HepG2 (cell line): Measurements from ENCODE around the gene E2F3. TPM values are rescaled to one million over a fixed set of nuclear protein-coding genes. Genes with fewer than 3 reads are reported as not detected.

ENCODE experiments used
- ATAC-seq: fragments of 200-7000 bp; cut with Tn5 transposase; 3 replicates; pipeline ENCODE4 v1.9.1; 2020; ENCODE audit warnings: mild to moderate bottlenecking, moderate library complexity
- BruUV-seq: library from RNA; stranded (reverse); fragments of 400-500 nt; replicated peaks from 2 replicates; lab custom pipeline; 2021; lab: Mats Ljungman, UMichigan
- CTCF ChIA-PET: fragments of 300-600 bp; formaldehyde crosslinking; extraction: SDS; loops from one replicate; lab custom pipeline; 2021; ENCODE audit warnings: low total read pairs, inconsistent platforms, low intra/inter-chr PET ratio; lab: Yijun Ruan, JAX
- POLR2A ChIA-PET: fragments of 350-600 bp; sonication (Branson Sonifier 250); formaldehyde crosslinking; loops from one replicate; lab custom pipeline; 2020; ENCODE audit warnings: antibody characterized with exemption, inconsistent platforms; lab: Yijun Ruan, JAX
- DNase-seq: peaks from one replicate; pipeline ENCODE4 v3.0.0-alpha.2; 2015; ENCODE audit warnings: low spot score
- FAIRE-seq: peaks from 3 replicates; lab custom pipeline; 2011; peaks lifted over from hg19 to GRCh38; lab: Jason Lieb, UNC
- H2AFZ ChIP-seq: one replicate; pipeline ENCODE4 v1.6.1; 2011; ENCODE audit warnings: low read length, inconsistent platforms
- H3K27ac ChIP-seq: fragments of 300-600 bp; 3 replicates; pipeline ENCODE4 v1.8.0; 2011; ENCODE audit warnings: mixed run types, mild to moderate bottlenecking, mixed read lengths, low read length, inconsistent platforms; ENCODE audit not compliant: insufficient read depth; ENCODE audit errors: extremely low read length
- H3K27me3 ChIP-seq, 2 experiments: fragments of 200-600 bp in 1 of 2; 2 replicates in 1 of 2; 3 replicates in 1 of 2; pipeline versions ENCODE4 v1.6.0 to v1.8.0; 2011; ENCODE audit warnings: low read length in 2 of 2, mild to moderate bottlenecking in 2 of 2, moderate library complexity in 2 of 2, inconsistent platforms in 1 of 2; ENCODE audit not compliant: insufficient read depth in 2 of 2, control insufficient read depth in 1 of 2
- H3K36me3 ChIP-seq, 2 experiments: fragments of 200-600 bp in 1 of 2; replicated peaks in 1 of 2; 2 replicates in 1 of 2; 3 replicates in 1 of 2; pipeline versions ENCODE4 v1.5.1 to v1.8.0; 2011; ENCODE audit warnings: low read length in 2 of 2, inconsistent platforms in 1 of 2; ENCODE audit not compliant: insufficient read depth in 2 of 2, control insufficient read depth in 1 of 2
- H3K4me1 ChIP-seq: 2 replicates; pipeline ENCODE4 v1.5.1; 2012; ENCODE audit warnings: low read length, inconsistent platforms; ENCODE audit not compliant: insufficient read depth
- H3K4me2 ChIP-seq: 2 replicates; pipeline ENCODE4 v1.6.0; 2011; ENCODE audit warnings: low read depth, low read length, inconsistent platforms
- H3K4me3 ChIP-seq, 3 experiments: fragments of 200-600 bp in 1 of 3; sonication (generic), shearing (Covaris generic) in 1 of 3; replicated peaks in 1 of 3; 2 replicates each; pipeline ENCODE4 v1.5.1; 2011 to 2016; ENCODE audit warnings: low read length in 3 of 3, inconsistent platforms in 2 of 3, low read depth in 2 of 3, mild to moderate bottlenecking in 2 of 3, control low read depth in 1 of 3, mixed read lengths in 1 of 3; ENCODE audit not compliant: insufficient read depth in 1 of 3
- H3K79me2 ChIP-seq: one replicate; pipeline ENCODE4 v1.6.1; 2011; ENCODE audit warnings: low read length, inconsistent platforms; ENCODE audit not compliant: insufficient read depth
- H3K9ac ChIP-seq: 2 replicates; pipeline ENCODE4 v1.6.0; 2011; ENCODE audit warnings: mild to moderate bottlenecking, low read depth, low read length, inconsistent platforms; ENCODE audit not compliant: insufficient read depth
- H3K9me3 ChIP-seq: 2 replicates; pipeline ENCODE4 v1.5.1; 2012; ENCODE audit warnings: mild to moderate bottlenecking, low read length
- H4K20me1 ChIP-seq: 2 replicates; pipeline ENCODE4 v1.6.0; 2011; ENCODE audit warnings: inconsistent platforms, mild to moderate bottlenecking, low read length, moderate library complexity; ENCODE audit not compliant: insufficient read depth
- ELF1 ChIP-seq: sonication (generic); formaldehyde crosslinking; IDR thresholded peaks from 2 replicates; pipeline ENCODE4 v1.4.0; 2020; ENCODE audit warnings: missing genetic modification reagents
- KDM5B ChIP-seq: sonication (generic); formaldehyde crosslinking; IDR thresholded peaks from 2 replicates; pipeline ENCODE4 v1.4.0; 2020; ENCODE audit warnings: missing genetic modification reagents, mild to moderate bottlenecking, borderline replicate concordance
- MLLT10 ChIP-seq: sonication (generic); formaldehyde crosslinking; IDR thresholded peaks from 2 replicates; pipeline ENCODE4 v1.4.0; 2020; ENCODE audit warnings: missing genetic modification reagents
- POLR2A ChIP-seq, 2 experiments: IDR thresholded peaks; 2 replicates each; pipeline ENCODE4 v1.6.1; 2011; ENCODE audit warnings: low read depth in 2 of 2, low read length in 2 of 2, mild to moderate bottlenecking in 1 of 2, moderate library complexity in 1 of 2; ENCODE audit not compliant: insufficient read depth in 1 of 2
- TCF7L2 ChIP-seq: IDR thresholded peaks from 2 replicates; pipeline ENCODE4 v1.6.1; 2011; ENCODE audit warnings: mild to moderate bottlenecking, low read depth, low read length, moderate library complexity
- U2AF2 ChIP-seq: fragments of 200-400 bp; formaldehyde crosslinking; IDR thresholded peaks from 2 replicates; pipeline ENCODE4 v1.6.1; 2017; ENCODE audit warnings: low read depth, mild to moderate bottlenecking, low read length
- ZNF589 ChIP-seq: sonication (generic); formaldehyde crosslinking; conservative IDR thresholded peaks from 2 replicates; pipeline ENCODE4 v1.8.0; 2022; ENCODE audit warnings: mild to moderate bottlenecking, moderate library complexity, missing genetic modification reagents
- ZSCAN25 ChIP-seq: sonication (generic); formaldehyde crosslinking; IDR thresholded peaks from 2 replicates; pipeline ENCODE4 v1.8.0; 2022; ENCODE audit warnings: mild to moderate bottlenecking, missing genetic modification reagents
- ZZZ3 ChIP-seq: sonication (generic); formaldehyde crosslinking; IDR thresholded peaks from 2 replicates; pipeline ENCODE4 v1.4.0; 2020; ENCODE audit warnings: missing genetic modification reagents, mild to moderate bottlenecking, borderline replicate concordance
- WGBS: methylation state at CpG from one replicate; pipeline ENCODE4 v1.1.6; 2017; ENCODE audit warnings: low lambda C conversion rate; 5-methylcytosine and 5-hydroxymethylcytosine counted together
- in situ Hi-C: cut with HindIII; loops from 2 replicates; pipeline ENCODE4 v1.10.0; 2017; ENCODE audit warnings: low pct_unique_long_range_greater_than_20kb; ENCODE audit not compliant: extremely low pct_ligation_motif_present
- intact Hi-C: fragments of 100-400 bp; cut with micrococcal nuclease; formaldehyde crosslinking; loops from one replicate; pipeline ENCODE4 v1.10.0; 2022; ENCODE audit not compliant: unreplicated experiment
- polyA plus RNA-seq, 8 experiments: library from polyadenylated mRNA; depleted of rRNA in 3 of 8; stranded (reverse) in 7 of 8; unstranded in 1 of 8; fragments of >200 nt; fragmentation: Illumina TruSeq in 4 of 8; extraction: Trizol in 4 of 8; gene quantifications; 2 replicates each; pipeline versions ENCODE4 v1.2.1 to v1.2.3, GENCODE V29; 2011 to 2016; ENCODE audit warnings: low read depth in 4 of 8, missing spikeins in 1 of 8, mixed read lengths in 1 of 8; ENCODE audit not compliant: insufficient read depth in 1 of 8
- total RNA-seq, 5 experiments: library from RNA; depleted of rRNA; stranded (reverse); fragments of >200 nt; fragmentation: Illumina TruSeq; extraction: Trizol; gene quantifications; 2 replicates each; pipeline ENCODE4 v1.2.3, GENCODE V29; 2016; ENCODE audit warnings: low read depth in 1 of 5

E2F3 gene
- total and polyA plus RNA-seq, 2 of the 13 experiments (the other 11 are each of a cell fraction or from before 2014, with no cell fraction given) = 8.5 to 12.7 TPM

DNA sequence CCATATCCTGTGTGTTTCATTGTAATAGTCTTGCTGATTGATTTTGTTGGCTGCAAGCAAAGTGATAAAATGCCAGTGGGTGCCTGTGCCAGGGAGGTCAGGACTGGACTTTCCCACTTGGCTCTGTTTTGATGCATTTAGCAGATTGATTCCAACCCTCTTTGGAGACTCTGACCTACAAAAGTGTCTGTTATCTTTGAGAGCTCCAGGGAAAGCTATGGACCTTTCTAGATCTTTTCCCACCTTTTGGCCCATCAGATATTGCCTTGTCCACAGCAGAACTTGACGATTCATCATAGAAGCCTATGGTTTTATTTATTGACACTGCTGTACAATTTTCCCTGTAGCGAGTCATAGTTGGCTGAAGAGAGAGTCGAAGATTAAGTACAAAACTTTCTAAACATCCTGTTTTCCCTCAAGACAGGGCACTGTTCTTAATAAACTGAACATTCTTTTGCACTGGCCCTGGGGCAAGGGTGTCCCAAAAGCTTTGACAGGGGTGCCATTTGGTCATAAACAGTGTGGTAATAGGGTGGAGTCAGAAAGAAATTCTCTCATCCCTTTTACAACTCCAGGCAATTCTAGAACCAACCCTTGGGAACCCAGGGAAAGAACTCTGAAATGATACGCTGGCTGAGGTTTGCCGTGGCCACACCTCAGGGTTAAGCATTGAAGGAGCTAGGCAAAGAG is 53.7 kb downstream of the E2F3 start:
- 92% methylated on average over 5 of the region's 5 CpGs for WGBS
- Histone ChIP-seq H3K4me1 (no peaks in the 10 kb centered on the region), H3K27ac (no peak overlapping the region), H3K79me2 (peaks cover 67% of the 10 kb centered on the region), H3K4me3 (no peak overlapping the region), H3K9ac (no peak overlapping the region), H3K4me2 (no peak overlapping the region), H3K9me3 (no peaks in the 10 kb centered on the region), H2AFZ (no peak overlapping the region), H3K27me3 (no peaks in the 10 kb centered on the region), H3K36me3 (peaks cover 4 to 16% of the 10 kb centered on the region in 2 experiments; a peak in 4 of 5 replicates), H4K20me1 (no peaks in the 10 kb centered on the region)
- ChIA-PET POLR2A (no interaction called here), CTCF (no interaction called here)
- no peak for FAIRE-seq
- in situ Hi-C loops (no loop called here), intact Hi-C loops (no loop called here)
- DNase-seq = no peak
- ATAC-seq = no peak
- no TSS peak for BruUV-seq
- TF ChIP-seq ZZZ3 = no peak
- no peak for TF ChIP-seq KDM5B (CRISPR knock-in tag)
- no peak for TF ChIP-seq ELF1 (CRISPR knock-in tag)
- no peak for TF ChIP-seq U2AF2
- no peak for TF ChIP-seq ZNF589 (CRISPR knock-in tag)
- TF ChIP-seq MLLT10 (CRISPR knock-in tag) = no peak
- TF ChIP-seq TCF7L2 = no peak
- TF ChIP-seq POLR2A (IDR thresholded peaks at IDR 0.05; ENCODE audit: insufficient read depth in 1 of 2, low read depth in 2 of 2, low read length in 2 of 2) = no peak
- TF ChIP-seq ZSCAN25 (CRISPR knock-in tag) = no peak
